HFF-Myc (cell line): ENCODE measurements around the gene SH3PXD2A.

ENCODE experiments used
- DNase-seq: peaks from one replicate; pipeline ENCODE4 v3.0.0-alpha.2; 2011; ENCODE audit warnings: low read depth; ENCODE audit errors: extremely low read depth
- H3K4me3 ChIP-seq: replicated peaks from 2 replicates; pipeline ENCODE4 v1.5.1; 2011; ENCODE audit warnings: low read depth, mild to moderate bottlenecking, control low read depth, low read length
- TF ChIP-seq, protein P1 (sequence below): IDR thresholded peaks from 2 replicates; pipeline ENCODE4 v1.5.1; 2012; ENCODE audit warnings: mild to moderate bottlenecking, low read depth, low read length, control low read depth; ENCODE audit errors: missing control alignments

The SH3PXD2A gene

GRCh38 chr10:103839872-103840739 is 15.3 kb downstream of the SH3PXD2A start:
- no peak overlapping the region for H3K4me3 ChIP-seq
- DNase-seq = no peak
- TF ChIP-seq, protein P1, sequence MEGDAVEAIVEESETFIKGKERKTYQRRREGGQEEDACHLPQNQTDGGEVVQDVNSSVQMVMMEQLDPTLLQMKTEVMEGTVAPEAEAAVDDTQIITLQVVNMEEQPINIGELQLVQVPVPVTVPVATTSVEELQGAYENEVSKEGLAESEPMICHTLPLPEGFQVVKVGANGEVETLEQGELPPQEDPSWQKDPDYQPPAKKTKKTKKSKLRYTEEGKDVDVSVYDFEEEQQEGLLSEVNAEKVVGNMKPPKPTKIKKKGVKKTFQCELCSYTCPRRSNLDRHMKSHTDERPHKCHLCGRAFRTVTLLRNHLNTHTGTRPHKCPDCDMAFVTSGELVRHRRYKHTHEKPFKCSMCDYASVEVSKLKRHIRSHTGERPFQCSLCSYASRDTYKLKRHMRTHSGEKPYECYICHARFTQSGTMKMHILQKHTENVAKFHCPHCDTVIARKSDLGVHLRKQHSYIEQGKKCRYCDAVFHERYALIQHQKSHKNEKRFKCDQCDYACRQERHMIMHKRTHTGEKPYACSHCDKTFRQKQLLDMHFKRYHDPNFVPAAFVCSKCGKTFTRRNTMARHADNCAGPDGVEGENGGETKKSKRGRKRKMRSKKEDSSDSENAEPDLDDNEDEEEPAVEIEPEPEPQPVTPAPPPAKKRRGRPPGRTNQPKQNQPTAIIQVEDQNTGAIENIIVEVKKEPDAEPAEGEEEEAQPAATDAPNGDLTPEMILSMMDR = no peak

DNA sequence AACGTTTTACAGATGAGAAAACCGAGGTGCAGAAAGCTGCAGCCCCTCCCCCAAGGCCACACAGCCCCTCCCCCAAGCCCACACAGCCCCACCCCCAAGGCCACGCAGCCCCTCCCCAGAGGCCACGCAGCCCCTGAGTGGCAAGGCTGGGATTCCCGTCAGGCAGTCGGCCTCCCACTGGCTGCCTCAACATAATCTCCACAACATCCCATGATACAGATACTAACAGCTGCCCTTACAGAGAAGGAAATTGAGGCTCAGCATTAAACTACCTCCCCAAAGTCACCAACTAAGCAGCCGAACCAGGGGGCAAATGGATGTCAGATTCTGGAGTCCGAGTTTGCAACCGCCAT is 15.9 kb downstream of the SH3PXD2A start:
- TF ChIP-seq, protein P1 = no peak
- no peak for DNase-seq
- no peak overlapping the region for H3K4me3 ChIP-seq

DNA sequence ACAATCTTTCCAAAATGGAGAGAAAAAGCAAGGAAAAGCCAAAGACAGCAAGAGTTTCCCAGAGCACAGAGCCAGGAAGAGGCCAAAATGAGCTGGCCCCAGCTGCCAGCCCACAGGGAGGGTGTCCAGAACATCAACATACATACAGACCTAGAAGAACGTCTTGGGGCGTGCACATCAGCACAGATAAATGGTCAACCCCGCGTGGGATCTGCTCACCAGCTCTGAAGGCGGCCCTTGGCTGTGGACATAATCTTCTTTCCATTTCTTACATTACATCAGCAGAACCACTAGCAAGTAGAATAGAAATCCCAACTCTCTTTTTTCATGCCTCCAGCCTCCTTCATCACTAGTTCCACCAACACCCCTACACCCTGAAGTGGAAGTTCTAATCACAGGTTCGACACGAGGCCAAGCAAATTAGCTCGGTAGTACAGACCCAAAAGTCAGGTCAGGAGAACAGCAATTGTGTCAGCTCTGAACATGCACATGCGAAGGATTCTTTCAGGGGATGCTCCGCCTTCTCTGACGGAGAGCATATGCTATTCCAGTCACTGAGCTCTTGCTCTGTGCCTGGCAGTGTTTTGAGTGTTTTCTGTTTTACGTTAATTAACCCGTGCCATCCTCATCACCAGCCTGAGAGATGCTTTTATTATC is 16.4 kb downstream of the SH3PXD2A start:
- TF ChIP-seq, protein P1 = no peak
- H3K4me3 ChIP-seq = no peak overlapping the region
- no peak for DNase-seq

GRCh38 chr10:103838070-103838395 is 17.3 kb downstream of the SH3PXD2A start:
- TF ChIP-seq, protein P1 = no peak

GRCh38 chr10:103837370-103838069 is 17.9 kb downstream of the SH3PXD2A start:
- no peak overlapping the region for H3K4me3 ChIP-seq
- TF ChIP-seq, protein P1 = no peak
- no peak for DNase-seq

More at GRCh38 chr10:103838070-103838395, 17.3 kb downstream of the SH3PXD2A start:
- no peak overlapping the region for H3K4me3 ChIP-seq
- no peak for DNase-seq

GRCh38 chr10:103836861-103837260 is 18.5 kb downstream of the SH3PXD2A start:
- TF ChIP-seq, protein P1 = no peak
- no peak overlapping the region for H3K4me3 ChIP-seq
- DNase-seq = no peak
